BJ (cell line): Measurements from ENCODE around the gene GLT1D1. TPM values are rescaled to one million over a fixed set of nuclear protein-coding genes. Genes with fewer than 3 reads are reported as not detected.

ENCODE experiments used
- CTCF ChIA-PET: fragments of 350-600 bp; formaldehyde crosslinking; extraction: SDS; loops from one replicate; lab custom pipeline; 2021; ENCODE audit warnings: antibody characterized with exemption, inconsistent platforms; lab: Yijun Ruan, JAX
- POLR2A ChIA-PET: fragments of 300-600 bp; sonication (Branson Sonifier 250); formaldehyde crosslinking; extraction: SDS; loops from one replicate; lab custom pipeline; 2021; ENCODE audit warnings: antibody characterized with exemption; lab: Charles Lee
- DNase-seq: peaks from one replicate; pipeline ENCODE4 v3.0.0-alpha.2; 2011; ENCODE audit warnings: low read depth
- H3K27me3 ChIP-seq: 2 replicates; pipeline ENCODE4 v1.6.0; 2011; ENCODE audit warnings: low read length; ENCODE audit not compliant: control insufficient read depth, insufficient read depth
- H3K36me3 ChIP-seq: 2 replicates; pipeline ENCODE4 v1.5.1; 2011; ENCODE audit warnings: low read length; ENCODE audit not compliant: control insufficient read depth, insufficient read depth
- H3K4me3 ChIP-seq: 2 replicates; pipeline ENCODE4 v1.5.1; 2011; ENCODE audit warnings: low read depth, mild to moderate bottlenecking, control low read depth, low read length
- CTCF ChIP-seq: IDR thresholded peaks from 2 replicates; pipeline ENCODE4 v1.5.1; 2011; ENCODE audit warnings: low read depth, mild to moderate bottlenecking, control low read depth, inconsistent platforms, low read length, moderate library complexity; ENCODE audit not compliant: insufficient read depth
- polyA plus RNA-seq: library from polyadenylated mRNA; depleted of rRNA; stranded (reverse); fragments of >200 nt; gene quantifications from 2 replicates; pipeline ENCODE4 v1.2.3, GENCODE V29; 2011

Gene GLT1D1
- polyA plus RNA-seq, 1 experiment: not detected

GRCh38 chr12:128813883-128814282 is 39.4 kb upstream of the GLT1D1 start:
- H3K27me3 ChIP-seq: no peaks in the 10 kb centered on the region

GRCh38 chr12:128814411-128815261 is 38.6 kb upstream of the GLT1D1 start:
- DNase-seq: no peak
- Histone ChIP-seq H3K4me3 (no peak overlapping the region), H3K36me3 (peaks cover 5% of the 10 kb centered on the region), H3K27me3 (no peaks in the 10 kb centered on the region)
- no peak for TF ChIP-seq CTCF
- ChIA-PET CTCF (no interaction called here), POLR2A (no interaction called here)

More at GRCh38 chr12:128813883-128814282, 39.4 kb upstream of the GLT1D1 start:
- no peak for TF ChIP-seq CTCF
- ChIA-PET CTCF (no interaction called here), POLR2A (no interaction called here)
- H3K36me3 ChIP-seq: peaks cover 5% of the 10 kb centered on the region
- DNase-seq: no peak
- H3K4me3 ChIP-seq: no peak overlapping the region

GRCh38 chr12:128815779-128816642 is 37.3 kb upstream of the GLT1D1 start:
- H3K27me3 ChIP-seq: no peaks in the 10 kb centered on the region
- DNase-seq: no peak
- CTCF ChIA-PET: no interaction called here
- peaks cover 5% of the 10 kb centered on the region for H3K36me3 ChIP-seq
- H3K4me3 ChIP-seq: no peak overlapping the region
- POLR2A ChIA-PET: no interaction called here
- TF ChIP-seq CTCF: no peak

- ChIA-PET CTCF (no interaction called here), POLR2A (no interaction called here)
- DNase-seq: no peak
- Histone ChIP-seq H3K27me3 (no peaks in the 10 kb centered on the region), H3K36me3 (peaks cover 5% of the 10 kb centered on the region), H3K4me3 (no peak overlapping the region)
- TF ChIP-seq CTCF: no peak
Measured at GRCh38 chr12:128816643-128816920, 36.7 kb upstream of the GLT1D1 start.

GRCh38 chr12:128817111-128818015 is 35.9 kb upstream of the GLT1D1 start:
- Histone ChIP-seq H3K4me3 (no peak overlapping the region), H3K36me3 (peaks cover 5% of the 10 kb centered on the region), H3K27me3 (no peaks in the 10 kb centered on the region)
- DNase-seq: no peak
- TF ChIP-seq CTCF: no peak
- POLR2A ChIA-PET: interaction anchor here (0.7 kb wide), 1 partner anchor 283 kb away, joined by 5 read pairs; no protein-coding TSS in a partner anchor
- CTCF ChIA-PET: no interaction called here
